IPS-18c (cell line): ENCODE results near the gene AZU1.
A peak's percentile ranks its signal among the peaks of the same experiment; 100 is the strongest.
"Not testable (repeated sequence)": the region's sequence is repeated elsewhere in the genome, so short reads cannot be mapped to it uniquely, and the experiment has no call there.

ENCODE experiments used
- H3K4me3 ChIP-seq: 2 replicates; pipeline ENCODE4 v1.7.0; 2013; ENCODE audit warnings: low read depth, mild to moderate bottlenecking, low read length, moderate library complexity; ENCODE audit not compliant: insufficient read depth
- H3K9me3 ChIP-seq: one replicate; pipeline ENCODE4 v1.6.1; 2013; ENCODE audit warnings: mild to moderate bottlenecking, low read length, moderate library complexity; ENCODE audit not compliant: control insufficient read depth, insufficient read depth

The AZU1 gene

DNA sequence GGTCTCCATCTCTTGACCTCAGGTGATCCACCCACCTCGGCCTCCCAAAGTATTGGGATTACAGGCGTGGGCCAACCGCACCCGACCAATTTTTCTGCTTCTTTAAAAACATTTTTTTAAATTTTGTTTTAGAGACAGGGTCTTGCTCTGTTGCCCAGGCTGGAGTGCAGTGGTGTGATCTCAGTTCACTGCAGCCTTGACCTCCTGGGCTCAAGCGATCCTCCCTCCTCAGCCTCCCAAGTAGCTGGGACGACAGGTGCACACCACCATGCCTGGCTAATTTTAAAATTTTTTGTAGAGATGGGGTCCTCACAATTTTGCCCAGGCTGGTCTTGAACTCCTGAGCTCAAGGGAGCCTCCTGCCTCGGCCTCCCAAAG is 15.2 kb downstream of the AZU1 start:
- H3K9me3 ChIP-seq, H3K4me3 ChIP-seq: not testable (repeated sequence)

DNA sequence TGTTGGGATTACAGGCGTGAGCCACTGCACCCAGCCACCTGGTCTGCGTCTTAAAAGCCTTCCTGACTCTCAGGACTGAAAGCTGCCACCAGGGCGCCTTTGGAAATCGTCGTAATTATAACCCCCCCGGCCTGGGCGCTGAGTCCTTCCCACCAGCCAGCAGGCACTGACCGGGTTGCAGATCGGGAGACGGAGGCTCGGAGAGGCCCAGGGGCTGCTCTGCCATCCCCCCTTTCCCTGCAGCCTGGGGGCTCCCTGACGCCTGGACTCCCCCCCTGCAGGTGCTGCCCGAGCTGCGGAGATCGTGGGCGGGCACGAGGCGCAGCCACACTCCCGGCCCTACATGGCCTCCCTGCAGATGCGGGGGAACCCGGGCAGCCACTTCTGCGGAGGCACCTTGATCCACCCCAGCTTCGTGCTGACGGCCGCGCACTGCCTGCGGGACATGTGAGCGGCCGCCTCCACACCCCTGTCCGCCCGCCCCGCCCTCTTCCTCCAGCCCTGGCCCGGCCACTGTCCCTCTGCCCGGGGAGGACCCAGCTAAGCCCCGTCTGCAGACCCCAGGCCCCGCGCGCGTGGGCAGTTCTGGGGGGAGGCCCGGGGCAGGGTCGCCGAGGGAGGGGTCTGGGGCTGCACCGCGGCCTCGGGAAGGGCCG is 15.7 kb downstream of the AZU1 start:
- Histone ChIP-seq H3K9me3 (no peaks in the 10 kb centered on the region), H3K4me3 (peak overlapping the region; percentile 43; the same call in 1 of the 2 replicates)

DNA sequence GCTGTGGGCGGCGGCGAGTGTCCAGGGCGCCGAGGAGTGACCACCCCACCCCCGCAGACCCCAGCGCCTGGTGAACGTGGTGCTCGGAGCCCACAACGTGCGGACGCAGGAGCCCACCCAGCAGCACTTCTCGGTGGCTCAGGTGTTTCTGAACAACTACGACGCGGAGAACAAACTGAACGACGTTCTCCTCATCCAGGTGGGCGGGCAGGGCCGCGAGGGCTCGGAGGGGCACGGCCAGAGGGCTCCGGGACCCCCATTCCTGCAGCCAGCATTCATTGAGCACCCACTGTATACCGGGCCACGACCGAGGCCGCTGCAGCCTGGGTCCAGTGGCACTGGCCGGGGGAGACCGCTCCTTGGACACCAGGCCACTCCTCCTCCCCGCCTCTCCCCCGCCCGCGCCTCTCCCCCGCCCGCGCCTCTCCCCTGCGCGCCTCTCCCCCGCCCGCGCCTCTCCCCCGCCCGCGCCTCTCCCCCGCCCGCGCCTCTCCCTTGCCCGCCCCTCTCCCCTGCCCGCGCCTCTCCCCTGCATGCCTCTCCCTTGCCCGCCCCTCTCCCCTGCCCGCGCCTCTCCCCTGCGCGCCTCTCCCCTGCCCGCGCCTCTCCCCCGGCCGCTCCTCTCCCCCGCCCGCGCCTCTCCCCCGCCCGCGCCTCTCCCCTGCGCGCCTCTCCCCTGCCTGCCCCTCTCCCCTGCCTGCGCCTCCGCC is 16.4 kb downstream of the AZU1 start:
- Histone ChIP-seq H3K4me3 (peak overlapping the region; percentile 43; the same call in 1 of the 2 replicates), H3K9me3 (no peaks in the 10 kb centered on the region)

DNA sequence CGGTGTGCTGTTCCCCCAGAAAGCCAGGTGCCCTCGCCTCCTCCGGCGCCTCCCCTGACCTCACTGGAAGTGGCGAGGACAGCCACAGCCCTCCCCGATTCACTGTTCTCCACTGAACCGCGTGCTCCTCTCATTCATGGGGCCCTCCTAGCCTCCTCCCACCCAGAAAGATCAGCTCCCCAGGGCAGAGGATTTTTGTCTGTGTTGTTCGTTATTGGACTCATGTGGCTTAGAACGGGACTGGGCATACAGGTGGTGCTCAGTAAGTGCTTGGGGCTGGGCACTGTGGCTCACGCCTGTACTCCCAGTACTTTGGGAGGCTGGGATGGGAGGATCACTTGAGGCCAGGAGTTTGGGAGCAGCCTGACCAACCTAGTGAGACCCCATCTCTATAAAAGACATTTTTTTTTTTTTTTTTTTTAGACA is 16.9 kb downstream of the AZU1 start:
- no peaks in the 10 kb centered on the region for H3K9me3 ChIP-seq

DNA sequence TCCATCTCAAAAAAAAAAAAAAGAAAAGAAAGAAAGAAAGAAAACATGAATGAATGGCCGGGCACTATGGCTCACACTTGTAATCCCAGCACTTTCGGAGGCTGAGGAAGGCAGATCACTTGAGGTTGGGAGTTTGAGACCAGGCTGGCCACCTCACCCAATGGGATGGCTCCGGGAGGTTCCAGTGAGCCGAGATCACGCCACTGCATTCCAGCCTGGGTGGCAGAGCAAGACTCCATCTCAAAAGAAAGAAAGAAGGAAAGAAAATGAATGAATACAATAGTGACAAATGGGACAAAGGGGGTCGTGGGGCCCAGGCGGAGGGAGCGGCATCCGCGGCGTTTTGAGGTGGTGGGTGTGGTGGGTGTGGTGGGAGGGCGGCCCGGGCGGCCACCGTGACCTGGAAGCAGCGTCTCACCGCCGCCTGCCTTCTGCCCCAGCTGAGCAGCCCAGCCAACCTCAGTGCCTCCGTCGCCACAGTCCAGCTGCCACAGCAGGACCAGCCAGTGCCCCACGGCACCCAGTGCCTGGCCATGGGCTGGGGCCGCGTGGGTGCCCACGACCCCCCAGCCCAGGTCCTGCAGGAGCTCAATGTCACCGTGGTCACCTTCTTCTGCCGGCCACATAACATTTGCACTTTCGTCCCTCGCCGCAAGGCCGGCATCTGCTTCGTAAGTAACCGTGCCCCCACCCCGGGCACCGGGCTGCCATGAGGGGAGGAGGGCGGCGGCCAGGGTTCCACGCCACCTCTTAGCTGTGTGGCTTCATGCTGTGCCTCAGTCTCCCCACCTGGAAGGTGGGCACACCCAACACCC is 18.3 kb downstream of the AZU1 start:
- Histone ChIP-seq H3K9me3 (no peaks in the 10 kb centered on the region), H3K4me3 (no peak overlapping the region)

More for the DNA sequence above, 16.9 kb downstream of the AZU1 start:
- no peak overlapping the region for H3K4me3 ChIP-seq

DNA sequence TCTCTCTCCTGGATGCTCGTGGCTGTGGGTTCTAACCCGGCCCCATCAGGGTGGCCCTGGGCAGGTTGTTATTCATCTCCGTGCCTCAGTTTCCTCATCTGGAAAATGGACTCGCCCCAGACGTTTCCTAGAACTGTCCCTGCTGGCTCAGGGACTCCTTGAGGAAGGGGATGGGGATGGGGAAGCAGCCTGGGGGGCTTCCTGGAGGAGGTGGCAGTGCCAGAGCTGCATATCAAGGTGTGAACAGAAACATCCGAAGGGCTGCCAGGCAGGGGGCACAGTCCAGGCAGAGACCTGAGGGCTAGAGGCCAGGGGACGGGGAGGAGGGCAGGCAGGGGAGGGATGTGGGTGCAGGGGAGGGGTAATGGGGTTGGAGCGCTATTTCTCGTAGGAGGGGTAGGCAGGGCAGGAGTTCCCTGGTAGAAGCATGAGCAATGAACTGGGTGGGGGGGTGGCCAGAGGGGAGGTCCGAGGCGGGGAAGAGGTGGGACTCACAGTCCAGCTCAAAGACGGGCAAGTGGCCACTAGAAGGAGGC is 20.8 kb downstream of the AZU1 start:
- H3K4me3 ChIP-seq: no peak overlapping the region
- H3K9me3 ChIP-seq: no peaks in the 10 kb centered on the region

DNA sequence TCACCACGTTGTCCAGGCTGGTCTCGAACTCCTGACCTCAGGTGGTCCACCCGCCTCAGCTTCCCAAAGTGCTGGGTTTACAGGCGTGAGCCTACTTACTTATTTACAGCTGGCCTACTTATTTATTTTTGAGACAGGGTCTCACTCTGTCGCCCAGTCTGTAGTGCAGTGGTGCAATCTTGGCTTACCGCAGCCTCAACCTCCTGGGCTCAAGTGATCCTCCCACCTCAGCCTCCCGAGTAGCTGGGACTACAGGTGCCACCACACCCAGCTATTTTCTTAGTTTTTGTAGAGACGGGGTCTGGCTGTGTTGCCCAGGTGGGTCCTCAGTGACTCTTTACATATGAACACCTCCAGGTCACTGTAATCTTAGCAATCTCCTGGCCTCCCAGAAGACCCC is 21.6 kb downstream of the AZU1 start:
- H3K4me3 ChIP-seq, H3K9me3 ChIP-seq: not testable (repeated sequence)

DNA sequence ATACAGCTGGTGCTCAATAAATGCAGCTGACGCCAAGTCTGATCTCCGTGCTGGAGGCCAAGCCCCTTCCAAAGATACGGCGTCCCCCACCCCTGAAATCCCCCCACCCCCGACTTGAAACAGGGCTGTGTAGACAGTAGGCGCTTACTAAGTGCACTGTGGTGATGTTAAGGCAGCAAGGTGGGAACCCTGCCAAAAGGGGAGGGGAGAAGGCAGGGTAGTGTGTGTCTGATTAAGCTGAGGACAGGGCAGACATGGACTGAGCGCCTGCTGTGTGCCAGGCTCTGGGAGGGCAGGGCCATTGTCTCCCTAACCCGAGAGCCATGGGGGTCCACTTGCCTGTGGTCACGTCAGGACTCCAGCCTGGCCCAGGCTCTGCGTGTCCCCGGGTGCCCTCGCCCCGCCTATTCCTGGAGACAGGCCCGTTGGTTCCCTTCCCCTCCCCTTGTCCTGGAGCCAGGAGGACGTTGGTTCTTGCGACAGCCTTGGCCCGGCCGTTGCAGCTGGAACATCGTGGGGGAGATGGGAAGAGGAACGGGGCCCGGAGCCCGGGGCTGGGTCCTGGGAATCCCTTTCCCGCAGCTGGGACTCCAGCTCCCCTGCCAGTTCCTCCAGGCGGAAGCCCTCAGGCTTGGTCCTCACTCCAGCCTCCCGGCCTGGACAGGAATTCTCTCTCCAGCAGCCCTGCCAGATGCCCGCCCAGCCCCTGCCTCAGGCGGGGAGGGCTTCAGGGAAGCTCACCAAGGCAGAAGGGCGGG is 22.8 kb downstream of the AZU1 start:
- H3K9me3 ChIP-seq: no peaks in the 10 kb centered on the region
- H3K4me3 ChIP-seq: no peak overlapping the region

DNA sequence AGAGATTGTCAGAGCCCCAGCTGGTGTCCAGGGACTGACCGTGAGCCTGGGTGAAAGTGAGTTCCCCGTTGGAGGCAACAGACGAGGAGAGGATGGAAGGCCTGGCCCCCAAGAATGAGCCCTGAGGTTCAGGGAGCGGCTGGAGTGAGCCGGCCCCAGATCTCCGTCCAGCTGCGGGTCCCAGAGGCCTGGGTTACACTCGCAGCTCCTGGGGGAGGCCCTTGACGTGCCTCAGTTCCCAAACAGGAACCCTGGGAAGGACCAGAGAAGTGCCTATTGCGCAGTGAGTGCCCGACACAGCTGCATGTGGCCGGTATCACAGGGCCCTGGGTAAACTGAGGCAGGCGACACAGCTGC is 23.3 kb downstream of the AZU1 start:
- Histone ChIP-seq H3K9me3 (no peaks in the 10 kb centered on the region), H3K4me3 (no peak overlapping the region)

DNA sequence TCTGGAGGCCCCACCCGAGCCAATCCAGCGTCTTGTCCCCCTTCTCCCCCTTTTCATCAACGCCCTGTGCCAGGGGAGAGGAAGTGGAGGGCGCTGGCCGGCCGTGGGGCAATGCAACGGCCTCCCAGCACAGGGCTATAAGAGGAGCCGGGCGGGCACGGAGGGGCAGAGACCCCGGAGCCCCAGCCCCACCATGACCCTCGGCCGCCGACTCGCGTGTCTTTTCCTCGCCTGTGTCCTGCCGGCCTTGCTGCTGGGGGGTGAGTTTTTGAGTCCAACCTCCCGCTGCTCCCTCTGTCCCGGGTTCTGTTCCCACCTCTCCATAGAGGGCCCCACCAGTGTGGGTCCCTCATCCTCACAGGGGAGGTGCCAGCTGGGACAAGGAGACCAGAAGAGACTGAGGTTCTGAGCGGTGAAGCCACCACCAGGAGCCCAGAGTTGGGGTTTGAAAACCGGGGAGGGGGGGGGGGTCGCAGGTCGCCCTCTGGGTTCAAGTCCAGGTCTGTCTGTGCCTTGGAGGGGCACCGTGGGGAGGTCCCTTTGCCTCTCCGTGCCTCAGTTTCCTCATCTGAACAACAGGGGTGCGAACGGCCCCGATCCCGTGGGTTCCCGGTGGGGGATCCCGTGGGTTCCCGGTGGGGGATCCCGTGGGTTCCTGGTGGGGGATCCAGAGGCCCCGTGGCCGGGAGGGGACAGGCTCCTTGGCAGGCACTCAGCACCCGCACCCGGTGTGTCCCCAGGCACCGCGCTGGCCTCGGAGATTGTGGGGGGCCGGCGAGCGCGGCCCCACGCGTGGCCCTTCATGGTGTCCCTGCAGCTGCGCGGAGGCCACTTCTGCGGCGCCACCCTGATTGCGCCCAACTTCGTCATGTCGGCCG is 24.7 kb downstream of the AZU1 start, which contains the start of gene ELANE:
TSS of gene ELANE (plus strand) at position 168 of the 878 bp plus-strand sequence. CDS start at position 194, 26 bp downstream.
- Histone ChIP-seq H3K9me3 (no peaks in the 10 kb centered on the region), H3K4me3 (no peak within 1 kb of the TSS)

DNA sequence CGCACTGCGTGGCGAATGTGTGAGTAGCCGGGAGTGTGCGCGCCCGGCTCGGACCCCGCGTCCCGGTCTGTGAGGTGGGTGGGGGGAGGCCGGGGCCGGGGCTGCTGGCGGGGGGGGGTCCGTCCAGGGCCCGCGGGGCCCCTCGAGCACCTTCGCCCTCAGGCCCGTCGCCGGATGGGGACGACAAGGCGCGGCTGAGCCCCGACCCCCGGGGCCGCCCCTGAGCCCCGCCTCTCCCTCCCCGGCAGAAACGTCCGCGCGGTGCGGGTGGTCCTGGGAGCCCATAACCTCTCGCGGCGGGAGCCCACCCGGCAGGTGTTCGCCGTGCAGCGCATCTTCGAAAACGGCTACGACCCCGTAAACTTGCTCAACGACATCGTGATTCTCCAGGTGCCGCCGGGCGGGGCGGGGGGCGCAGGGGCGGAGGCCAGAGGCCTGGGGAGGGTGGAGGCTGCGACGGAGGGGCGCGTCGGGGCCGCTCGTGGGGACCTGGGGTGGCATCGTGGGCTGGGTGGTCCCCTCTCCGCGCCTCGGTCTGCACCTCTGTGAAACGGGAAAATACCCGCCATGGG is 25.5 kb downstream of the AZU1 start:
- Histone ChIP-seq H3K4me3 (no peak overlapping the region), H3K9me3 (no peaks in the 10 kb centered on the region)

DNA sequence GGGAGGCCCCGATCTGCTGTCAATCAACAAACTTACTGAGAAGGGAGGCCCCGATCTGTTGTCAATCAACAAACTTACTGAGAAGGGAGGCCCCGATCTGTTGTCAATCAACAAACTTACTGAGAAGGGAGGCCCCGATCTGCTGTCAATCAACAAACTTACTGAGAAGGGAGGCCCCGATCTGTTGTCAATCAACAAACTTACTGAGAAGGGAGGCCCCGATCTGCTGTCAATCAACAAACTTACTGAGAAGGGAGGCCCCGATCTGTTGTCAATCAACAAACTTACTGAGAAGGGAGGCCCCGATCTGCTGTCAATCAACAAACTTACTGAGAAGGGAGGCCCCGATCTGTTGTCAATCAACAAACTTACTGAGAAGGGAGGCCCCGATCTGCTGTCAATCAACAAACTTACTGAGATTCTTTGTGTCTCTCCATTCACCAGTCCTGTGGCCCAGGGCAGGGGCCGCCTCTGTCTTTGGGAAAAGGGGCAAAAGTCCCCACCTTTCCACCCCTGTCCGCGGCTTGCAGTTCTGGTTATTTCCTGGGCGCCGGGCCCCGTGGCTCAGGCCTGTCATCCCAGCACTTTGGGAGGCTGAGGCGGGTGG is 26.1 kb downstream of the AZU1 start:
- not testable (repeated sequence) for H3K9me3 ChIP-seq, H3K4me3 ChIP-seq

DNA sequence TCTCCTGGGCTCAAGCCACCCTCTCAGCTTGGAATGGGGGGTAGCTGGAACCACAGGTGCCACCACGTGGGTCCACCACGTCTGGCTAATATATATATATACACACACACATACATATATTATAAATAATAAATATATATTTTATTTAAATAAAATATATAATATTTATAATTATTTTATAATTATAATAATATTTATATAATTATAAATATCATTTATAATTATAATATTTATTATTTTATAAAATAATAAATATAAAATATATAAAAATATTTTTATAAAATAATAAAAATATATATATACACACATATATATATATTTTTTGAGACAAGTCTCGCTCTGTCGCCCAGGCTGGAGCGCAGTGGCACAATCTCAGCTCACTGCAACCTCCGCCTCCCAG is 26.9 kb downstream of the AZU1 start:
- Histone ChIP-seq H3K9me3 (no peaks in the 10 kb centered on the region), H3K4me3 (no peak overlapping the region)

DNA sequence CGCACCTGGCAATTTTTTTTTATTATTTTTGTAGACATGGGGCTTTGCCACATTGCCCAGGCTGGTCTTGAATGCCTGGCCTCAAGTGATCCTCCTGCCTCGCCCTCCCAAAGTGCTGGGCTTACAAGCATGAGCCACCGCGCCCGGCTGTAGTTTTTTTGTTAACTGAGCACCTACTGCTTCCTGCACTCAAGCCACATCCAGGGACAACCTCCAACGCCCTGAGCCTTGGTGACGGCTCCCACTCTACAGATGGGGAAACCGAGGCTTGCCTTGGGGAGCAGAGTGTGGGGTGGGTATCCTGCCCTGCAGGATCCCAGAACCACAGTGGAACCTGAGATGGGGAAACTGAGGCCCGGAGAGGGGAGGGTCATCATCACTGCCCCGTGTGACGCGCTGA is 27.5 kb downstream of the AZU1 start:
- Histone ChIP-seq H3K9me3 (no peaks in the 10 kb centered on the region), H3K4me3 (no peak overlapping the region)

DNA sequence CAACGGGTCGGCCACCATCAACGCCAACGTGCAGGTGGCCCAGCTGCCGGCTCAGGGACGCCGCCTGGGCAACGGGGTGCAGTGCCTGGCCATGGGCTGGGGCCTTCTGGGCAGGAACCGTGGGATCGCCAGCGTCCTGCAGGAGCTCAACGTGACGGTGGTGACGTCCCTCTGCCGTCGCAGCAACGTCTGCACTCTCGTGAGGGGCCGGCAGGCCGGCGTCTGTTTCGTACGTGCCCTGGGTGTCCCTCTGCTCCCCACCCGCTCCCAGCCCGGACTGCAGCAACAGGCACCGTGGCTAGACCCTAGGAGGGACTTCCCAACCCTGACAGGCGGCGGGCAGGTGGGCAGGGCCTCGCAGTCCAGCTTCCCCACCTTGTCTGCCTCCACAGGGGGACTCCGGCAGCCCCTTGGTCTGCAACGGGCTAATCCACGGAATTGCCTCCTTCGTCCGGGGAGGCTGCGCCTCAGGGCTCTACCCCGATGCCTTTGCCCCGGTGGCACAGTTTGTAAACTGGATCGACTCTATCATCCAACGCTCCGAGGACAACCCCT is 28.0 kb downstream of the AZU1 start:
- no peak overlapping the region for H3K4me3 ChIP-seq
- H3K9me3 ChIP-seq: no peaks in the 10 kb centered on the region
